ENCODE results near the gene RRP1. TPM values are rescaled to one million over a fixed set of nuclear protein-coding genes. Genes with fewer than 3 reads are reported as not detected.
A peak's percentile ranks its signal among the peaks of the same experiment; 100 is the strongest.

The RRP1 gene
- total RNA-seq, 1 experiment from 2014 or later, result 76.7 TPM

DNA sequence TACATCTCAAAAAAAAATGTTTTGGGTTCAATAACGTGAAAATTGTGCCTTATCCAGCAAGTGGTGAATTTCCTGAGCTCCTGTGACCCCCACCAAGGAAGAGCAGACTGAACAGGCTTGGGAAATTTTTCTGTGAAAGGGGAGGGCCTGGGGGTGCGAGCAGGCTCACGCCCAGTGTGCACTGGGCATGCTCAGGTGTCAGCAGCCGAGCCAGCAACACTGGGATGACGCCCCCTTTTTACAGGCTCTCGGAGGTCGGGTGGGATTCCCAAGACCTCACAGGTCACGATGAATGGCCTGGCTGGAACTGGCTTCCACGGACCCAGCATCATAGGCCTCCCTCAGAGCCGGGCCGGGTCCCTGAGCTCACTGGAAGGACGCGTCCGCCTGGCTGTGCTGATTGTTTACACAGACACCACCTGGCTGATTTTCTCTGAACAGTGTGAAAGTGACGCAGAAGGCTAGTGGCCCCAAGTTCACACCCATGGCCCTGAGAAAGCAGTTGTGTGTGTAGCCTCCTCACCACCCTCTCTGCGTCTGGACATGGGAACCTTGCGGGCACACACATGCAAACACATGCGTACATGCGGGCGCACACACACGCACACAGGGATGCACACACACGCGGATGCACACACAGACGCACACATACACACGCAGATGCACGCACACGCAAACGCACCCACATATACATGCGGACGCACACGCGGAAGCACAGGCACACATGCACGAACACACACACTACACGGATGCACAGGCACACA is 22.5 kb upstream of the RRP1 start:
- H3K56ac ChIP-seq (ENCODE audit: insufficient read length, low read depth, low read length), result no peak overlapping the region
- H3K79me2 ChIP-seq (ENCODE audit: insufficient read depth, low read length), result no peaks in the 10 kb centered on the region
- H3K9ac ChIP-seq (ENCODE audit: extremely low read depth, insufficient read length, low read length), result no peak overlapping the region
- no peak overlapping the region for H3K14ac ChIP-seq (ENCODE audit: insufficient read depth, low read length)
- H4K91ac ChIP-seq (ENCODE audit: insufficient read length, low read depth, low read length), result no peak overlapping the region
- no peak overlapping the region for H4K8ac ChIP-seq (replicated peaks; ENCODE audit: insufficient read length, low read depth, low read length)
- H3K27me3 Mint-ChIP-seq (ENCODE audit: low read depth), result no peaks in the 10 kb centered on the region
- H2BK15ac ChIP-seq (ENCODE audit: low read depth, low read length), result no peak overlapping the region
- no peaks in the 10 kb centered on the region for H3K27me3 ChIP-seq (ENCODE audit: insufficient read depth, low read length)
- no CpG with 5 or more reads among the region's 34 CpGs for WGBS (ENCODE audit: extremely low coverage, insufficient read length, low lambda C conversion rate)
- H3K36me3 Mint-ChIP-seq (ENCODE audit: insufficient read depth in 1 of 3, low read depth in 3 of 3), result peaks cover 6 to 11% (median 6%) of the 10 kb centered on the region in 3 experiments
- no peak overlapping the region for H2BK12ac ChIP-seq (ENCODE audit: insufficient read length, low read depth, low read length)
- no peak overlapping the region for H3T11ph ChIP-seq (ENCODE audit: low read length)
- H3K4me2 ChIP-seq (ENCODE audit: insufficient read depth, insufficient read length, low read length), result no peak overlapping the region
- no peak overlapping the region for H2BK20ac ChIP-seq (ENCODE audit: low read depth, low read length, poor library complexity, severe bottlenecking)
- no peak overlapping the region for H2AFZ ChIP-seq (ENCODE audit: low read length)
- H3K23me2 ChIP-seq (ENCODE audit: insufficient read length, low read depth, low read length, poor library complexity, severe bottlenecking), result no peaks in the 10 kb centered on the region
- peaks cover 4% of the 10 kb centered on the region; the same call in 1 of the 2 replicates for H3K4me1 ChIP-seq (ENCODE audit: insufficient read depth, low read length)
- H3K27ac ChIP-seq (ENCODE audit: insufficient read length, low read depth, low read length), result no peak overlapping the region
- no peak for DNase-seq
- no peak overlapping the region for H2BK5ac ChIP-seq (ENCODE audit: insufficient read length, low read length)
- peak overlapping the region; percentile 6 for H4K5ac ChIP-seq (ENCODE audit: insufficient read length, low read depth, low read length)
- H2AK5ac ChIP-seq (ENCODE audit: insufficient read length, low read length), result no peak overlapping the region
- no peak overlapping the region for H3K18ac ChIP-seq (ENCODE audit: insufficient read length, low read depth, low read length)
- H4K20me1 ChIP-seq (ENCODE audit: control insufficient read depth, insufficient read depth, insufficient read length), result no peaks in the 10 kb centered on the region
- no peak for TF ChIP-seq CTCF (conservative IDR thresholded peaks at IDR 0.05)
- H3K9me3 Mint-ChIP-seq, result peaks cover 0 to 3% of the 10 kb centered on the region in 2 experiments; a peak in 1 of 5 replicates
- H2BK120ac ChIP-seq (ENCODE audit: low read depth, low read length, poor library complexity, severe bottlenecking), result no peak overlapping the region
- no peaks in the 10 kb centered on the region for H3K79me1 ChIP-seq (ENCODE audit: insufficient read depth, low read depth, low read length, poor library complexity, severe bottlenecking)
- H3K4me1 Mint-ChIP-seq, result peaks cover 29 to 34% of the 10 kb centered on the region in 2 experiments
- no peak overlapping the region for H3K4ac ChIP-seq (ENCODE audit: low read depth, low read length)
- H3K27ac Mint-ChIP-seq, result peak overlapping the region; percentile 29 to 75 (median 68); a peak in 2 of 7 replicates
- no peak overlapping the region for H3K23ac ChIP-seq (ENCODE audit: insufficient read length, low read depth, low read length)
- no peaks in the 10 kb centered on the region for H3K9me3 ChIP-seq (ENCODE audit: control insufficient read depth, low read depth, low read length)
- H3K4me3 Mint-ChIP-seq, result no peak overlapping the region; a peak in 1 of 5 replicates

Data from H9 (cell line).